Fibroblast of lung (primary cell): ENCODE results near the gene STXBP6.

Experiments
- CTCF ChIP-seq, 2 donors: IDR thresholded peaks in 1 of 2; conservative IDR thresholded peaks in 1 of 2; 1 replicate in 1 of 2; 2 replicates in 1 of 2; pipeline ENCODE4 v1.5.1; 2011 to 2012; ENCODE audit warnings: low read length in 2 of 2, control low read depth in 1 of 2, inconsistent platforms in 1 of 2, low read depth in 1 of 2, mild to moderate bottlenecking in 1 of 2
- EZH2 ChIP-seq: IDR thresholded peaks from 2 replicates; pipeline ENCODE4 v1.5.1; 2012; ENCODE audit warnings: low read length, control low read depth, mild to moderate bottlenecking; ENCODE audit errors: missing control alignments

GRCh38 chr14:24915403-24915921 lies 134.5 kb downstream of the STXBP6 start:
- TF ChIP-seq CTCF (conservative IDR thresholded peaks at IDR 0.05 in 1 of 2, IDR thresholded peaks at IDR 0.05 in 1 of 2; ENCODE audit: low read depth in 1 of 2, low read length in 2 of 2) (no peak), EZH2 (no peak)
